ENCODE data around the gene EEA1. TPM values are rescaled to one million over a fixed set of nuclear protein-coding genes. Genes with fewer than 3 reads are reported as not detected.

The EEA1 gene
- total RNA-seq, 1 experiment from 2014 or later: 68.9 TPM

GRCh38 chr12:92745856-92746550 is 183.1 kb downstream of the EEA1 start:
- Histone ChIP-seq H3K9me3 (no peaks in the 10 kb centered on the region; the same call in 1 of the 2 replicates), H3K36me3 (ENCODE audit: control insufficient read depth, insufficient read depth, low read length) (no peaks in the 10 kb centered on the region), H3K4me1 (no peaks in the 10 kb centered on the region), H3K27me3 (replicated peaks; ENCODE audit: control insufficient read depth, insufficient read depth, low read length) (no peaks in the 10 kb centered on the region), H3K4me3 (ENCODE audit: low read depth, low read length) (no peak overlapping the region)
- Mint-ChIP-seq H3K4me1 (ENCODE audit: low read depth, unreplicated experiment) (no peaks in the 10 kb centered on the region), H3K4me3 (ENCODE audit: unreplicated experiment) (no peak overlapping the region), H3K36me3 (ENCODE audit: insufficient read depth, unreplicated experiment) (no peaks in the 10 kb centered on the region), H3K27me3 (ENCODE audit: insufficient read depth, unreplicated experiment) (peaks cover 3% of the 10 kb centered on the region), H3K27ac (ENCODE audit: unreplicated experiment) (no peak overlapping the region), H3K9me3 (ENCODE audit: unreplicated experiment) (no peaks in the 10 kb centered on the region)
- no TSS peak for BruUV-seq (replicated peaks)
- intact Hi-C loops (cut with micrococcal nuclease; ENCODE audit: unreplicated experiment): no loop called here
- CTCF ChIA-PET: interaction anchor here (0.5 kb wide), 1 partner anchor 20 kb away, joined by 3 read pairs; no protein-coding TSS in a partner anchor
- no peak for TF ChIP-seq CTCF (IDR thresholded peaks at IDR 0.05; ENCODE audit: insufficient read depth in 1 of 2, low read depth in 1 of 2, low read length in 1 of 2, severe bottlenecking in 1 of 2, unreplicated experiment in 1 of 2)
- POLR2A ChIA-PET: no interaction called here
- no peak for DNase-seq

GRCh38 chr12:92743026-92743425 is 186.1 kb downstream of the EEA1 start:
- Mint-ChIP-seq H3K4me1 (ENCODE audit: low read depth, unreplicated experiment) (no peaks in the 10 kb centered on the region), H3K36me3 (ENCODE audit: insufficient read depth, unreplicated experiment) (no peaks in the 10 kb centered on the region), H3K4me3 (ENCODE audit: unreplicated experiment) (no peak overlapping the region), H3K27me3 (ENCODE audit: insufficient read depth, unreplicated experiment) (peaks cover 3% of the 10 kb centered on the region), H3K27ac (ENCODE audit: unreplicated experiment) (no peak overlapping the region), H3K9me3 (ENCODE audit: unreplicated experiment) (no peaks in the 10 kb centered on the region)
- Histone ChIP-seq H3K9me3 (no peaks in the 10 kb centered on the region; the same call in 1 of the 2 replicates), H3K36me3 (ENCODE audit: control insufficient read depth, insufficient read depth, low read length) (no peaks in the 10 kb centered on the region), H3K4me3 (ENCODE audit: low read depth, low read length) (no peak overlapping the region), H3K4me1 (no peaks in the 10 kb centered on the region), H3K27me3 (replicated peaks; ENCODE audit: control insufficient read depth, insufficient read depth, low read length) (no peaks in the 10 kb centered on the region)
- POLR2A ChIA-PET: no interaction called here
- CTCF ChIA-PET: no interaction called here
- DNase-seq: no peak
- intact Hi-C loops (cut with micrococcal nuclease; ENCODE audit: unreplicated experiment): no loop called here
- no peak for TF ChIP-seq CTCF (IDR thresholded peaks at IDR 0.05; ENCODE audit: insufficient read depth in 1 of 2, low read depth in 1 of 2, low read length in 1 of 2, severe bottlenecking in 1 of 2, unreplicated experiment in 1 of 2)
- BruUV-seq (replicated peaks): no TSS peak

- no peak for TF ChIP-seq CTCF (IDR thresholded peaks at IDR 0.05; ENCODE audit: insufficient read depth in 1 of 2, low read depth in 1 of 2, low read length in 1 of 2, severe bottlenecking in 1 of 2, unreplicated experiment in 1 of 2)
- no peaks in the 10 kb centered on the region for H3K9me3 Mint-ChIP-seq (ENCODE audit: unreplicated experiment)
- peaks cover 9% of the 10 kb centered on the region for H3K27me3 Mint-ChIP-seq (ENCODE audit: insufficient read depth, unreplicated experiment)
- ChIA-PET CTCF (no interaction called here), POLR2A (no interaction called here)
- Histone ChIP-seq H3K27me3 (replicated peaks; ENCODE audit: control insufficient read depth, insufficient read depth, low read length) (no peaks in the 10 kb centered on the region), H3K4me1 (no peaks in the 10 kb centered on the region), H3K36me3 (ENCODE audit: control insufficient read depth, insufficient read depth, low read length) (no peaks in the 10 kb centered on the region), H3K9me3 (no peaks in the 10 kb centered on the region), H3K4me3 (ENCODE audit: low read depth, low read length) (no peak overlapping the region)
- no TSS peak for BruUV-seq (replicated peaks)
- H3K36me3 Mint-ChIP-seq (ENCODE audit: insufficient read depth, unreplicated experiment): no peaks in the 10 kb centered on the region
- DNase-seq: no peak
- intact Hi-C loops (cut with micrococcal nuclease; ENCODE audit: unreplicated experiment): no loop called here
- H3K4me1 Mint-ChIP-seq (ENCODE audit: low read depth, unreplicated experiment): no peaks in the 10 kb centered on the region
- no peak overlapping the region for H3K27ac Mint-ChIP-seq (ENCODE audit: unreplicated experiment)
- H3K4me3 Mint-ChIP-seq (ENCODE audit: unreplicated experiment): no peak overlapping the region
These were observed 188.7 kb downstream of the EEA1 start for GRCh38 chr12:92740411-92740810.
